Measurements from ENCODE around the gene VAV2.

VAV2 gene

DNA sequence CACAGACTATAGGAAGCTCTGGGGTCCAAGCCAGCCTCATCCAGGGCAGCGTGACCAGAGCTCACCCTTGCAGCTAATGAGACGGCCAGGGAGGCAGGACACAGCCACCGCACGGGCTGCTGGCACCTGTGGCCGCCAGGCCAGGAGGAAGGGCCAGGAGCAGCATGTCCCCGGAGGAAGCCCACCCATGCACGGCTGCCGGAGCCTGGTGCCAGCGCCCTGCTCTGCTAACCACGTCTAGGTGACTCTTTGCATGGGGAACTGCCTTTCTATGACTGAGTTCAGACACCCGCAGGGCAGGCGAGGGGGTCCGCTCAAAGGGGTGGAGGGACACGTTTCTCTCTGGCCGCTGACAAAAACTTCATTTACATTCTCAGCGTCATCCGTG, 185.5 kb downstream of the VAV2 start:
- Histone ChIP-seq H3K27me3 (ENCODE audit: insufficient read depth, poor library complexity, severe bottlenecking) (no peaks in the 10 kb centered on the region), H3K36me3 (ENCODE audit: low read depth) (peaks cover 42% of the 10 kb centered on the region), H3K27ac (ENCODE audit: poor library complexity, severe bottlenecking) (no peak overlapping the region), H3K4me3 (ENCODE audit: severe bottlenecking) (no peak overlapping the region), H3K4me1 (ENCODE audit: insufficient read depth, poor library complexity, severe bottlenecking) (no peaks in the 10 kb centered on the region), H3K9me3 (ENCODE audit: severe bottlenecking) (no peaks in the 10 kb centered on the region)
- DNase-seq (ENCODE audit: low spot score) (no peak), ATAC-seq (ENCODE audit: low read depth) (no peak)
- TF ChIP-seq, protein P1, sequence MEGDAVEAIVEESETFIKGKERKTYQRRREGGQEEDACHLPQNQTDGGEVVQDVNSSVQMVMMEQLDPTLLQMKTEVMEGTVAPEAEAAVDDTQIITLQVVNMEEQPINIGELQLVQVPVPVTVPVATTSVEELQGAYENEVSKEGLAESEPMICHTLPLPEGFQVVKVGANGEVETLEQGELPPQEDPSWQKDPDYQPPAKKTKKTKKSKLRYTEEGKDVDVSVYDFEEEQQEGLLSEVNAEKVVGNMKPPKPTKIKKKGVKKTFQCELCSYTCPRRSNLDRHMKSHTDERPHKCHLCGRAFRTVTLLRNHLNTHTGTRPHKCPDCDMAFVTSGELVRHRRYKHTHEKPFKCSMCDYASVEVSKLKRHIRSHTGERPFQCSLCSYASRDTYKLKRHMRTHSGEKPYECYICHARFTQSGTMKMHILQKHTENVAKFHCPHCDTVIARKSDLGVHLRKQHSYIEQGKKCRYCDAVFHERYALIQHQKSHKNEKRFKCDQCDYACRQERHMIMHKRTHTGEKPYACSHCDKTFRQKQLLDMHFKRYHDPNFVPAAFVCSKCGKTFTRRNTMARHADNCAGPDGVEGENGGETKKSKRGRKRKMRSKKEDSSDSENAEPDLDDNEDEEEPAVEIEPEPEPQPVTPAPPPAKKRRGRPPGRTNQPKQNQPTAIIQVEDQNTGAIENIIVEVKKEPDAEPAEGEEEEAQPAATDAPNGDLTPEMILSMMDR (IDR thresholded peaks at IDR 0.05; ENCODE audit: poor library complexity, severe bottlenecking), result no peak

DNA sequence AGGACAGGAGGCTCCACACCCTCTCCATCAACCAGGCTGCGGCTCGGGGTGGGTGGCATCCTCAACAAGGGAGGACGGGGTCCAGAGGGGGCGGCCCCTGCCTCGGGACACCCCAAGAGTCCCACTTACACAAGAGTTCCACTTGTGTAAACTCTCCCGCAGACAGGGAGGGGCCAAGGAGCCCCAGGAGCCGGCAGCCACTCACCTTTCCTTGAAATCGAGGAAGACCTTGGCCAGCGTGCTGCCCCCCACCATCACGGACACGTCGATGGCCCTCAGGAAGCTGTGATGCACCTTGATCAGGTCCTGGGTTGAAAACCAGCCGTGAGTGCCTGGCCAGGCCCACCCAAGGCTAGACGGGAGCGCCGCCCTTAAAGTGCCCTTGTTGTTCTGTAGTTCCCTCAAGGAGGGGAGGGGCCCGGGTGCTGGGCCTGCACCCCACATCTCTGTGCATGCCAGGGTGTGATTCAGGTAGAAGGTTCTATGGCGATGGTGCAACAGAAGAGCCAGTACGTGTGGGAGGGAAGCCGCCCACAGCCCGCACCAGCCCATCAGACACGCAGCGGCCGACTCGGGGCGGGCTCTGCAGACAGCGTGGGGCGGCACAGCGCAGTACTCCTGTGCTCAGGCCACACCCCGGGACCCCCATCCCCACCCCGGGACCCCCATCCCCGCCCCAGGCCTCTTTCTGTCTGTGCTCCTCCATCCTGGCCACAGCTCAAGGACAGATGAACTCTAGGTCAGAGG, 186.1 kb downstream of the VAV2 start:
- no peak for ATAC-seq (ENCODE audit: low read depth)
- H3K36me3 ChIP-seq (ENCODE audit: low read depth), result peaks cover 37% of the 10 kb centered on the region
- no peaks in the 10 kb centered on the region for H3K9me3 ChIP-seq (ENCODE audit: severe bottlenecking)
- no peaks in the 10 kb centered on the region for H3K27me3 ChIP-seq (ENCODE audit: insufficient read depth, poor library complexity, severe bottlenecking)
- DNase-seq (ENCODE audit: low spot score), result no peak
- no peak overlapping the region for H3K27ac ChIP-seq (ENCODE audit: poor library complexity, severe bottlenecking)
- TF ChIP-seq, protein P1 (IDR thresholded peaks at IDR 0.05; ENCODE audit: poor library complexity, severe bottlenecking), result no peak
- H3K4me3 ChIP-seq (ENCODE audit: severe bottlenecking), result no peak overlapping the region
- H3K4me1 ChIP-seq (ENCODE audit: insufficient read depth, poor library complexity, severe bottlenecking), result no peaks in the 10 kb centered on the region

DNA sequence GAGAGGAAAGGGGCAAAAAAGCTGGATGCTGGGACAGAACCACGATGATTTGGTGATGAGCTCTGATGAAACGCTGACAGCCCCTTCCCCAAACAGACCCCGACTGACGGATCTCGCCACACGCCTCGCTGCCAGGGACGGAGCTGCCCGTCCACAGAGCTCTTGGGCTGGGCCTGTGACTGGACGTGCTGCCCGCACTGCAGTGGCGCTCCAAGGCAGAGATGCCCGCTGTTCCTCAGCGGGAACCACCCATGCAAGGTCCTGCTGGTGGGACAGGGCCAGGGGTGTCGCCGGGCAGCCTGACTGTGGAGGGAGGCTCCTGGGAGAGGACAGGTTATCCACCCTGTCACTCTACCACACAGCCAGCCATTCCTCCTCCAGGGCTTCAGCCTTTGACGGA, 187.9 kb downstream of the VAV2 start:
- ATAC-seq (ENCODE audit: low read depth), result no peak
- H3K36me3 ChIP-seq (ENCODE audit: low read depth), result peaks cover 22% of the 10 kb centered on the region

DNA sequence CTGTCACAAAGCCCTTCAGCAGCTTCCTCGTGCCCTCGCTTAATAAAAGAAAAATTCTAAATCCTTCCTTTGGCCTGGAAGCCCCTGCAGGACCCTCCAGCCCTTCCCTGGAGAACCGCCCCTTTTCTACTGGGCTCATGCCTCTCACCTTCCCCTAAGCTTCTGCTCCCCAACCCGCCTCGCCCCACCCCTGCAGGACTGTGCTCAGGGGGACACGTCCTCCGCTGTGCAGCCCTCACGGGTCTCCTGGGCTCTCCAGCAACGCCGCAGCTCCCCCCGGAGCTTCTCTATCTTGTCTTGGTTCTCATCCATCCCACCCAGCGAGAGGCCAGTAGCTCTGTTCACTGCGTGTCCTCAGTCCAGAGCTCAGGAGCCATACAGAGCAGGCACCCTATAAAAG, 188.4 kb downstream of the VAV2 start:
- ATAC-seq (ENCODE audit: low read depth) (no peak), DNase-seq (ENCODE audit: low spot score) (no peak)
- Histone ChIP-seq H3K27ac (ENCODE audit: poor library complexity, severe bottlenecking) (no peak overlapping the region), H3K4me1 (ENCODE audit: insufficient read depth, poor library complexity, severe bottlenecking) (no peaks in the 10 kb centered on the region), H3K36me3 (ENCODE audit: low read depth) (peaks cover 19% of the 10 kb centered on the region), H3K4me3 (ENCODE audit: severe bottlenecking) (no peak overlapping the region), H3K27me3 (ENCODE audit: insufficient read depth, poor library complexity, severe bottlenecking) (no peaks in the 10 kb centered on the region), H3K9me3 (ENCODE audit: severe bottlenecking) (no peaks in the 10 kb centered on the region)
- TF ChIP-seq, protein P1 (IDR thresholded peaks at IDR 0.05; ENCODE audit: poor library complexity, severe bottlenecking), result no peak

More for the DNA sequence above, 187.9 kb downstream of the VAV2 start:
- Histone ChIP-seq H3K9me3 (ENCODE audit: severe bottlenecking) (no peaks in the 10 kb centered on the region), H3K27me3 (ENCODE audit: insufficient read depth, poor library complexity, severe bottlenecking) (no peaks in the 10 kb centered on the region), H3K4me1 (ENCODE audit: insufficient read depth, poor library complexity, severe bottlenecking) (no peaks in the 10 kb centered on the region), H3K27ac (ENCODE audit: poor library complexity, severe bottlenecking) (no peak overlapping the region), H3K4me3 (ENCODE audit: severe bottlenecking) (no peak overlapping the region)
- no peak for DNase-seq (ENCODE audit: low spot score)
- TF ChIP-seq, protein P1 (IDR thresholded peaks at IDR 0.05; ENCODE audit: poor library complexity, severe bottlenecking), result no peak

DNA sequence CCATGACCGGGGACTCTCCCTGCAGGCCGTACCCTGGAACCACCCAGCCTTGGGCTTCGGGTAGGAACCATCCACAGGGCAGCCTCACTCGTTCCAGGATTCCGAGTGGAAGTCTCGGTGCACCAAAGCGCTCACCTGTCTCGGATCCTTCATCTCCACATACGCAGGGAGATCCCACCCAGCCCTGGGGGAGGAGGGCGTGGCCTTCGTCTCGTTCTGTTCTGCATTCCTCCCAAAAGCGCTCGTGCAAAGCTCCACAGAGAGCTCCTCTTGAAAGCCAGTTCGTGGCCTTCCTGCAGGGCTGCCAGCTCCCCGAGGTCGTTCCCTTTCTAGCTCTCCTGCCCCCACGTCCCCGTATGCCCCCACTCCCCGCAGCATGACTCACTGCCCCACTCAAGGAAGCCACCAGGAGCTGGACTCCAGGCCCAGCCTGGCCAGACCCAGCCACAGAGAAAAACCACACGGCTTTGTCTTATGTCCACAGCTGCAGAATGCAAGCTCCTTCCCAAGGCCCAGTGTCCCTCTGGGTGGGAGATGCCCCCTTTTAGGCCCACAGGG, 189.0 kb downstream of the VAV2 start:
- no peaks in the 10 kb centered on the region for H3K9me3 ChIP-seq (ENCODE audit: severe bottlenecking)
- H3K27ac ChIP-seq (ENCODE audit: poor library complexity, severe bottlenecking), result no peak overlapping the region
- H3K27me3 ChIP-seq (ENCODE audit: insufficient read depth, poor library complexity, severe bottlenecking), result no peaks in the 10 kb centered on the region
- H3K4me1 ChIP-seq (ENCODE audit: insufficient read depth, poor library complexity, severe bottlenecking), result no peaks in the 10 kb centered on the region
- H3K4me3 ChIP-seq (ENCODE audit: severe bottlenecking), result no peak overlapping the region
- TF ChIP-seq, protein P1 (IDR thresholded peaks at IDR 0.05; ENCODE audit: poor library complexity, severe bottlenecking), result no peak
- peaks cover 21% of the 10 kb centered on the region for H3K36me3 ChIP-seq (ENCODE audit: low read depth)
- no peak for DNase-seq (ENCODE audit: low spot score)
- ATAC-seq (ENCODE audit: low read depth), result no peak
